HepG2 (cell line): ENCODE data around the gene GSDME. TPM values are rescaled to one million over a fixed set of nuclear protein-coding genes. Genes with fewer than 3 reads are reported as not detected.
A peak's percentile ranks its signal among the peaks of the same experiment; 100 is the strongest.

Experiments
- ATAC-seq: fragments of 200-7000 bp; cut with Tn5 transposase; 3 replicates; pipeline ENCODE4 v1.9.1; 2020; ENCODE audit warnings: mild to moderate bottlenecking, moderate library complexity
- BruUV-seq: library from RNA; stranded (reverse); fragments of 400-500 nt; replicated peaks from 2 replicates; lab custom pipeline; 2021; lab: Mats Ljungman, UMichigan
- CTCF ChIA-PET: fragments of 300-600 bp; formaldehyde crosslinking; extraction: SDS; loops from one replicate; lab custom pipeline; 2021; ENCODE audit warnings: low total read pairs, inconsistent platforms, low intra/inter-chr PET ratio; lab: Yijun Ruan, JAX
- POLR2A ChIA-PET: fragments of 350-600 bp; sonication (Branson Sonifier 250); formaldehyde crosslinking; loops from one replicate; lab custom pipeline; 2020; ENCODE audit warnings: antibody characterized with exemption, inconsistent platforms; lab: Yijun Ruan, JAX
- DNase-seq: peaks from one replicate; pipeline ENCODE4 v3.0.0-alpha.2; 2015; ENCODE audit warnings: low spot score
- FAIRE-seq: peaks from 3 replicates; lab custom pipeline; 2011; peaks lifted over from hg19 to GRCh38; lab: Jason Lieb, UNC
- H2AFZ ChIP-seq: one replicate; pipeline ENCODE4 v1.6.1; 2011; ENCODE audit warnings: low read length, inconsistent platforms
- H3K27ac ChIP-seq: fragments of 300-600 bp; 3 replicates; pipeline ENCODE4 v1.8.0; 2011; ENCODE audit warnings: mixed run types, mild to moderate bottlenecking, mixed read lengths, low read length, inconsistent platforms; ENCODE audit not compliant: insufficient read depth; ENCODE audit errors: extremely low read length
- H3K27me3 ChIP-seq, 2 experiments: fragments of 200-600 bp in 1 of 2; 2 replicates in 1 of 2; 3 replicates in 1 of 2; pipeline versions ENCODE4 v1.6.0 to v1.8.0; 2011; ENCODE audit warnings: low read length in 2 of 2, mild to moderate bottlenecking in 2 of 2, moderate library complexity in 2 of 2, inconsistent platforms in 1 of 2; ENCODE audit not compliant: insufficient read depth in 2 of 2, control insufficient read depth in 1 of 2
- H3K36me3 ChIP-seq, 2 experiments: fragments of 200-600 bp in 1 of 2; replicated peaks in 1 of 2; 2 replicates in 1 of 2; 3 replicates in 1 of 2; pipeline versions ENCODE4 v1.5.1 to v1.8.0; 2011; ENCODE audit warnings: low read length in 2 of 2, inconsistent platforms in 1 of 2; ENCODE audit not compliant: insufficient read depth in 2 of 2, control insufficient read depth in 1 of 2
- H3K4me1 ChIP-seq: 2 replicates; pipeline ENCODE4 v1.5.1; 2012; ENCODE audit warnings: low read length, inconsistent platforms; ENCODE audit not compliant: insufficient read depth
- H3K4me2 ChIP-seq: 2 replicates; pipeline ENCODE4 v1.6.0; 2011; ENCODE audit warnings: low read depth, low read length, inconsistent platforms
- H3K4me3 ChIP-seq, 3 experiments: fragments of 200-600 bp in 1 of 3; sonication (generic), shearing (Covaris generic) in 1 of 3; replicated peaks in 1 of 3; 2 replicates each; pipeline ENCODE4 v1.5.1; 2011 to 2016; ENCODE audit warnings: low read length in 3 of 3, inconsistent platforms in 2 of 3, low read depth in 2 of 3, mild to moderate bottlenecking in 2 of 3, control low read depth in 1 of 3, mixed read lengths in 1 of 3; ENCODE audit not compliant: insufficient read depth in 1 of 3
- H3K79me2 ChIP-seq: one replicate; pipeline ENCODE4 v1.6.1; 2011; ENCODE audit warnings: low read length, inconsistent platforms; ENCODE audit not compliant: insufficient read depth
- H3K9ac ChIP-seq: 2 replicates; pipeline ENCODE4 v1.6.0; 2011; ENCODE audit warnings: mild to moderate bottlenecking, low read depth, low read length, inconsistent platforms; ENCODE audit not compliant: insufficient read depth
- H3K9me3 ChIP-seq: 2 replicates; pipeline ENCODE4 v1.5.1; 2012; ENCODE audit warnings: mild to moderate bottlenecking, low read length
- H4K20me1 ChIP-seq: 2 replicates; pipeline ENCODE4 v1.6.0; 2011; ENCODE audit warnings: inconsistent platforms, mild to moderate bottlenecking, low read length, moderate library complexity; ENCODE audit not compliant: insufficient read depth
- BORCS8-MEF2B ChIP-seq: sonication (generic); formaldehyde crosslinking; IDR thresholded peaks from 2 replicates; pipeline ENCODE4 v1.8.0; 2022; ENCODE audit warnings: mild to moderate bottlenecking, missing genetic modification reagents
- KLF16 ChIP-seq, 2 experiments: sonication (generic) in 1 of 2; formaldehyde crosslinking in 1 of 2; IDR thresholded peaks; 2 replicates each; pipeline versions ENCODE4 v1.6.1 to v1.8.0; 2016 to 2023; ENCODE audit warnings: missing genetic modification reagents in 2 of 2, missing compliant biosample characterization in 1 of 2
- MBD4 ChIP-seq: IDR thresholded peaks from 2 replicates; pipeline ENCODE4 v1.6.1; 2012; ENCODE audit warnings: low read length, inconsistent platforms, borderline replicate concordance
- MYC ChIP-seq: sonication (generic); formaldehyde crosslinking; IDR thresholded peaks from 2 replicates; pipeline ENCODE4 v1.9.0; 2021; ENCODE audit warnings: missing genetic modification reagents, borderline replicate concordance
- NFIC ChIP-seq: IDR thresholded peaks from 2 replicates; pipeline ENCODE4 v1.6.1; 2012; ENCODE audit warnings: mild to moderate bottlenecking, low read length, inconsistent platforms
- ONECUT2 ChIP-seq: sonication (generic); formaldehyde crosslinking; IDR thresholded peaks from 2 replicates; pipeline ENCODE4 v1.4.0; 2020; ENCODE audit warnings: missing genetic modification reagents
- SKI ChIP-seq: fragments of 450-650 bp; IDR thresholded peaks from one replicate; pipeline ENCODE4 v1.6.1; 2018; ENCODE audit warnings: mild to moderate bottlenecking; ENCODE audit not compliant: partially characterized antibody
- SRSF4 ChIP-seq: fragments of 200-400 bp; formaldehyde crosslinking; IDR thresholded peaks from one replicate; pipeline ENCODE4 v1.6.1; 2018; ENCODE audit warnings: mild to moderate bottlenecking, low read depth, low read length, moderate library complexity; ENCODE audit not compliant: poor library complexity, severe bottlenecking
- THYN1 ChIP-seq: sonication (generic); formaldehyde crosslinking; IDR thresholded peaks from 2 replicates; pipeline ENCODE4 v1.8.1; 2023; ENCODE audit warnings: low read depth, mild to moderate bottlenecking, moderate library complexity, missing genetic modification reagents, borderline replicate concordance
- TSC22D2 ChIP-seq: sonication (generic); formaldehyde crosslinking; IDR thresholded peaks from 2 replicates; pipeline ENCODE4 v1.5.1; 2020; ENCODE audit warnings: missing genetic modification reagents, mild to moderate bottlenecking, borderline replicate concordance
- ZFP36L2 ChIP-seq: sonication (generic); formaldehyde crosslinking; IDR thresholded peaks from 2 replicates; pipeline ENCODE4 v1.4.0; 2020; ENCODE audit warnings: missing genetic modification reagents
- ZFX ChIP-seq: sonication (generic); formaldehyde crosslinking; IDR thresholded peaks from 2 replicates; pipeline ENCODE4 v1.4.0; 2020; ENCODE audit warnings: mild to moderate bottlenecking, low read depth, missing genetic modification reagents, moderate library complexity
- ZKSCAN8 ChIP-seq: IDR thresholded peaks from 2 replicates; pipeline ENCODE4 v1.6.1; 2016; ENCODE audit warnings: borderline replicate concordance, missing genetic modification reagents, missing compliant biosample characterization
- ZMYM2 ChIP-seq: sonication (generic); formaldehyde crosslinking; IDR thresholded peaks from 2 replicates; pipeline ENCODE4 v1.8.0; 2022; ENCODE audit warnings: mild to moderate bottlenecking, missing genetic modification reagents
- ZNF232 ChIP-seq: sonication (generic); formaldehyde crosslinking; IDR thresholded peaks from 2 replicates; pipeline ENCODE4 v1.4.0; 2020; ENCODE audit warnings: missing genetic modification reagents, borderline replicate concordance
- ZNF234 ChIP-seq: sonication (generic); formaldehyde crosslinking; conservative IDR thresholded peaks from 2 replicates; pipeline ENCODE4 v1.5.1; 2020; ENCODE audit warnings: mild to moderate bottlenecking, missing genetic modification reagents
- ZNF263 ChIP-seq: sonication (generic); formaldehyde crosslinking; IDR thresholded peaks from 2 replicates; pipeline ENCODE4 v1.4.0; 2020; ENCODE audit warnings: missing genetic modification reagents
- ZNF563 ChIP-seq: sonication (generic); formaldehyde crosslinking; IDR thresholded peaks from 2 replicates; pipeline ENCODE4 v1.8.0; 2022; ENCODE audit warnings: mild to moderate bottlenecking, moderate library complexity, missing genetic modification reagents
- ZNF672 ChIP-seq: sonication (generic); formaldehyde crosslinking; IDR thresholded peaks from 2 replicates; pipeline ENCODE4 v1.8.1; 2022; ENCODE audit warnings: missing genetic modification reagents
- ZNF780A ChIP-seq: sonication (generic); formaldehyde crosslinking; IDR thresholded peaks from 2 replicates; pipeline ENCODE4 v1.8.0; 2022; ENCODE audit warnings: mild to moderate bottlenecking, missing genetic modification reagents, moderate library complexity
- ZSCAN29 ChIP-seq: sonication (generic); formaldehyde crosslinking; conservative IDR thresholded peaks from 2 replicates; pipeline ENCODE4 v1.4.0; 2020; ENCODE audit warnings: mild to moderate bottlenecking, missing genetic modification reagents
- WGBS: methylation state at CpG from one replicate; pipeline ENCODE4 v1.1.6; 2017; ENCODE audit warnings: low lambda C conversion rate; 5-methylcytosine and 5-hydroxymethylcytosine counted together
- in situ Hi-C: cut with HindIII; loops from 2 replicates; pipeline ENCODE4 v1.10.0; 2017; ENCODE audit warnings: low pct_unique_long_range_greater_than_20kb; ENCODE audit not compliant: extremely low pct_ligation_motif_present
- intact Hi-C: fragments of 100-400 bp; cut with micrococcal nuclease; formaldehyde crosslinking; loops from one replicate; pipeline ENCODE4 v1.10.0; 2022; ENCODE audit not compliant: unreplicated experiment
- polyA plus RNA-seq, 8 experiments: library from polyadenylated mRNA; depleted of rRNA in 3 of 8; stranded (reverse) in 7 of 8; unstranded in 1 of 8; fragments of >200 nt; fragmentation: Illumina TruSeq in 4 of 8; extraction: Trizol in 4 of 8; gene quantifications; 2 replicates each; pipeline versions ENCODE4 v1.2.1 to v1.2.3, GENCODE V29; 2011 to 2016; ENCODE audit warnings: low read depth in 4 of 8, missing spikeins in 1 of 8, mixed read lengths in 1 of 8; ENCODE audit not compliant: insufficient read depth in 1 of 8
- total RNA-seq, 5 experiments: library from RNA; depleted of rRNA; stranded (reverse); fragments of >200 nt; fragmentation: Illumina TruSeq; extraction: Trizol; gene quantifications; 2 replicates each; pipeline ENCODE4 v1.2.3, GENCODE V29; 2016; ENCODE audit warnings: low read depth in 1 of 5
- TF ChIP-seq, protein P1 (sequence below): sonication (generic); formaldehyde crosslinking; IDR thresholded peaks from 2 replicates; pipeline ENCODE4 v1.5.0; 2020; ENCODE audit warnings: mild to moderate bottlenecking, missing genetic modification reagents

Gene GSDME
- total and polyA plus RNA-seq, 2 of the 13 experiments (the other 11 are each of a cell fraction or from before 2014, with no cell fraction given), result 19.2 to 28.2 TPM

DNA sequence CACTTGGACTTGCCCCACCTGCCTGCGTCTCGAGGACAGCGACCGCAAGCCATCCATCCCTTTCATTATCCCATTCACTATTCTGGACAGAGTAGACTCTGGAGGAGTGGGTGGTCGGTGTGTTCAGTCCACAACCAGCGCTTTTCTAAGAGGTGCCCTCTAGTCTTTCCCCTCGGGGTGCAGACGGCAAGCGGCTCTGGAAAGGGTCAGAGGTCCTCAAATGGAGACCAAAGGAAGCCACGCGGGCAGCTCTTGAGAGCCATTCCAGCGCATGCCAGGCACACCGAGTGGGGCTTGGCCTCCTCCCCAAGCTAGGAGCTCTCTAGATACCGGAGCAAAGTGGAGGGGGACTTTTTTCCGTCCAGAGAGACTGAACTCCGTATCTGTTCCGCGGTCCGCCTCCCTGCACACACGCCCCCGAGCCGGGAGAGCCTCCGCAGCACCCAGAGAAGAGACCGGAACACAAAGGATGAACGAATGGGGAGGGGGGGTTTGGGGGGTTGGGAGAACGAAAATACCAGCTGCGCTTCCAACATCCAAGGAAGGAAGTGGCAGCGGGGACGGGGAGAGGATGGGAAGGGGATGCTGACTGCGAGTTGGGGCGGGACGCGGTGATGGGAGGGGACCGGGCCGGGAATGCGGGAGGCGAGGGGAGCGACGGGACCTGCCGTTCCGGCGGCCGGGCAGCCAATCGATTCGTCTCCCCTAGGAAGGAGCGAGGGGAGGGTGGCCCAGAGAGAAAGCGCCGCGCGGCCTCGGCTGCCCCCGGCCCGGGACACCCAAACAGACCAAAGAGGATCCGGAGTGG is 515 bp downstream of the GSDME start (continued):
- TF ChIP-seq BORCS8-MEF2B, result 0 out of 2 replicates have a peak, but pooled peaks have one; percentile 10
- TF ChIP-seq ZNF234 (CRISPR knock-in tag), result 0 out of 2 replicates have a peak, but pooled peaks have one; percentile 53
- no peak for TF ChIP-seq ZFP36L2 (CRISPR knock-in tag)
- TF ChIP-seq MBD4, result no peak
- TF ChIP-seq ZNF232 (CRISPR knock-in tag), result 0 out of 2 replicates have a peak, but pooled peaks have one; percentile 9
- no peak for TF ChIP-seq SRSF4
- no peak for TF ChIP-seq MYC

DNA sequence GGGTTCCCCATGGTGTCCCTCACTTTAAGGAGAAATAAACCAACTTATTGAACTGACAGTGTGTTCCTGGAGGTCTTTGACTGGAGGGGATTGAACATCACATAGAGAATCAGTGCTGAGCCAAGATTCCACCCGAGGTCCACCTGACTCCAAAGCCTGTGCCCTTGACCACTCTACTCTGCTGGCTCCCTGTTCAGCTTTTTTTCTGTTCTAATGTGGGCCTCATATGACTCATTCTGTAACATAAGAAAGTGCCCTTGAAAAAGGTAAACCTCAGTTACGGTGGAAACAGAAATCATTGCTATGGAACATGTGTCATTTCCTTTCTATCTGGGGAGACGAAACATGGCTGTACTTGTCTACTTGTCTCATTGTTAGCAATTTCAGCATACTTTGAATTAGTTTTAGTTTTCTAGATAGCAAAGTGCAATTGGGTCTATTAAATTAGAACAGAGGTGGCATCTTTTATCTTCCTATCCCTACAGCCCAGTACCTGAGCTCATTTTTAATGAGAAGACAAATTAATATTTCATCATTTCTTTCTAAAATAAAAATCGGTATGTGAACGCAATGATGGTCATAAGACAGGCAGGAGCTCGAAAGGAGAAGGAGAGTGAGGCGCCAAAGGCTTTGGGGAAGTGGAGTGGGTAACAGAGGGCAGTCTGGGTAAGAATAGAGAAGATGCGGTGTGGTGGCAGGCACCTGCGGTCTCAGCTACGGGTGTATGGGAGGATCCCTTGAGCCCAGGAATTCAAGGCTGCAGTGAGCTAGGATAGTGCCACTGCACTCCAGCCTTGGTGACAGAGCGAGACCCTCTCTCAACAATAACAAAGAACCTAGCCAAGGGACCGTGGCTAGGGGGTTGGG is 1.5 kb downstream of the GSDME start:
- DNase-seq (peak; percentile 80), ATAC-seq (peak; percentile 13; the same call in 1 of the 3 replicates), FAIRE-seq (peak; percentile 21)
- H3K27ac ChIP-seq, result peak overlapping the region; percentile 44
- ChIA-PET CTCF (no interaction called here), POLR2A (interaction anchor here (1.9 kb wide), 1 partner anchor 369 kb away, joined by 6 read pairs; the partner anchor contains the start of gene CYCS)
- H3K27me3 ChIP-seq, result no peaks in the 10 kb centered on the region
- intact Hi-C loops, result loop anchor here (5.0 kb wide), 1 partner anchor 178 kb away; no protein-coding TSS in a partner anchor
- H3K9me3 ChIP-seq, result no peaks in the 10 kb centered on the region
- peaks cover 4% of the 10 kb centered on the region for H3K79me2 ChIP-seq
- no peaks in the 10 kb centered on the region for H4K20me1 ChIP-seq
- H3K4me2 ChIP-seq, result peak overlapping the region; percentile 94
- in situ Hi-C loops, result no loop called here
- H2AFZ ChIP-seq, result no peak overlapping the region
- 73% methylated on average over 12 of the region's 12 CpGs for WGBS
- H3K4me3 ChIP-seq, result peak overlapping the region in 2 of 3 experiments; percentile 80 to 81; a peak in 4 of 6 replicates
- H3K4me1 ChIP-seq, result peaks cover 37% of the 10 kb centered on the region
- no peaks in the 10 kb centered on the region for H3K36me3 ChIP-seq
- TSS peak; percentile 53 for BruUV-seq
- peak overlapping the region; percentile 86 for H3K9ac ChIP-seq
- TF ChIP-seq ZNF672 (CRISPR knock-in tag) (no peak), ZMYM2 (CRISPR knock-in tag) (no peak), NFIC (0 out of 2 replicates have a peak, but pooled peaks have one; percentile 33), ZKSCAN8 (CRISPR knock-in tag) (no peak), ZSCAN29 (CRISPR knock-in tag) (no peak), ONECUT2 (no peak), SKI (no peak), KLF16 (CRISPR knock-in tag; IDR thresholded peaks at IDR 0.05) (0 out of 4 replicates have a peak, but pooled peaks of 1 of the 2 experiments have one; percentile 19), THYN1 (CRISPR knock-in tag) (no peak), TSC22D2 (CRISPR knock-in tag) (no peak), ZNF263 (no peak), ZFX (CRISPR knock-in tag) (peak; percentile 34; the same call in 1 of the 2 replicates), ZNF780A (CRISPR knock-in tag) (no peak), ZNF563 (no peak)
- TF ChIP-seq, protein P1, sequence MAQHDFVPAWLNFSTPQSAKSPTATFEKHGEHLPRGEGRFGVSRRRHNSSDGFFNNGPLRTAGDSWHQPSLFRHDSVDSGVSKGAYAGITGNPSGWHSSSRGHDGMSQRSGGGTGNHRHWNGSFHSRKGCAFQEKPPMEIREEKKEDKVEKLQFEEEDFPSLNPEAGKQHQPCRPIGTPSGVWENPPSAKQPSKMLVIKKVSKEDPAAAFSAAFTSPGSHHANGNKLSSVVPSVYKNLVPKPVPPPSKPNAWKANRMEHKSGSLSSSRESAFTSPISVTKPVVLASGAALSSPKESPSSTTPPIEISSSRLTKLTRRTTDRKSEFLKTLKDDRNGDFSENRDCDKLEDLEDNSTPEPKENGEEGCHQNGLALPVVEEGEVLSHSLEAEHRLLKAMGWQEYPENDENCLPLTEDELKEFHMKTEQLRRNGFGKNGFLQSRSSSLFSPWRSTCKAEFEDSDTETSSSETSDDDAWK (CRISPR knock-in tag), result no peak
